GM18867 (cell line): ENCODE data around the gene FOLR1.

Experiments
- ATAC-seq: cut with Tn5 transposase; IDR thresholded peaks from one replicate; pipeline ENCODE4 v1.9.1; 2021; ENCODE audit warnings: mild to moderate bottlenecking, moderate library complexity; ENCODE audit not compliant: unreplicated experiment

Gene FOLR1

GRCh38 chr11:72233773-72234513, 42.0 kb downstream of the FOLR1 start:
- ATAC-seq = no peak

GRCh38 chr11:72234514-72234830, 42.5 kb downstream of the FOLR1 start:
- ATAC-seq = no peak

- no peak for ATAC-seq
Measured at GRCh38 chr11:72234920-72235319, 43.0 kb downstream of the FOLR1 start.

GRCh38 chr11:72235351-72236057, 43.6 kb downstream of the FOLR1 start:
- ATAC-seq = no peak

DNA sequence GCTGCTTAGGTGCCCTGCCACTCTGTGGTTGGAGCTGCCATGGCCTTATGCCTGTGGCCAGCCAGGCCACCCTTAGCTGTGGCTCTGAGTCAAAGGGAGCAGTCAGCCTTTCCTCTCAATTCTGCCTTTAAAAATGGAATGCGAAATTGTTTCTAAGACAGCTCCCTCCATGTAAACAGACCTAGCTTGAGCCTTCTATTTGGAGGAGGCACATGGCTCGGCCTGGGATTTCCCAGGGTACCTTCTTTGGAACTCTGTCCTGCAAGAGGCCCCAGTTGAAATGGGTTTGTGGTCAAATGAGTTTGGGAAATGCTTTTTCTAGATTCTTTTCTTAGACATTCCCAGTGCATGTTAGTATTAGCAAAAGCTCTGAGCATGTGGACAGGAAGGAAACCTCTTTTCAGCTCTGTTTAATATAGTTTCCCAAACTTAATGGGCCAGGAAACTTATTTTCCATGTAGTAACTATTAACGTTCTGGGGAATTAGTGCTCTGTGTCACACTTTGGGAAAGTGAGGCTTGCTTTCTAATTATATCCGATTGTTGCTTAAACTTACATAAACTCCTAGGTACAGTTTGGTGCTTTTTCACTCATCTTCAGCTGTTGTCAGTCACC, 44.2 kb downstream of the FOLR1 start:
- no peak for ATAC-seq

DNA sequence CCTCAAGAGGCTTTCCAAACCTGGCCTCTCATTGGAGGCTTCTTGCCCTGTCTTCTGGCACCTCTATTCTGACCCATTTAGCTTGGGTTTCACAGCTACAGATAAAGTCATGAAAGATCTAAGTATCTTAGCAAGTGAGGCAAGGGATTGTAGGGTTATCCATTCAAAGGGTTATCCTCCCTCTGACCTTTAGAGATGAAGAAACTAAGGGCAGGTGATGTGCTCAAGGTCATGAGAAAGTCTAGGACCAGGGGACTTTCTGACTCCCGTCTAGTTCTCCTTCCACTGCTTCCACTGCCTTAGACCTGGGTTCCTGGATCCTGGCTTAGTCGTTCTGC, 44.8 kb downstream of the FOLR1 start:
- ATAC-seq = no peak

DNA sequence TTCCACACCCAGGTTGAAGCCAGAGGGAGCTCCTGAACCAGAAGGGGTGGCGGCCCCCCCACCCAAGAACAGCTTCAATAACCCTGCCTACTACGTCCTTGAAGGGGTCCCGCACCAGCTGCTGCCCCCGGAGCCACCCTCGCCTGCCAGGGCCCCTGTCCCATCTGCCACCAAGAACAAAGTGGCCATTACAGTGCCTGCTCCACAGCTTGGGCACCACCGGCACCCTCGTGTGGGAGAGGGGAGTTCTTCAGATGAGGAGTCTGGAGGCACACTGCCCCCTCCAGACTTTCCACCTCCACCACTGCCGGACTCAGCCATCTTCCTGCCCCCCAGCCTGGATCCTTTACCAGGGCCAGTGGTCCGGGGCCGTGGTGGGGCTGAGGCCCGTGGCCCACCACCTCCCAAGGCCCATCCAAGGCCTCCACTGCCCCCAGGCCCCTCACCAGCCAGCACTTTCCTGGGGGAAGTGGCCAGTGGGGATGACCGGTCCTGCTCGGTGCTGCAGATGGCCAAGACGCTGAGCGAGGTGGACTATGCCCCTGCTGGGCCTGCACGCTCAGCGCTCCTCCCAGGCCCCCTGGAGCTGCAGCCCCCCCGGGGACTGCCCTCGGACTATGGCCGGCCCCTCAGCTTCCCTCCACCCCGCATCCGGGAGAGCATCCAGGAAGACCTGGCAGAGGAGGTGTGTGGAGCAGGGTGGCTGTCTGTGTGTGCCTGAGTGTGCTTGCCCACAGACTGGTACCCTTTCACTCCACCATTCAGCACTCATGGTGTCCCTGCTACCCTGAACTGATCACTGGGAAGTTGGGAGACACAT, 45.4 kb downstream of the FOLR1 start:
- no peak for ATAC-seq

GRCh38 chr11:72238040-72238450, 46.1 kb downstream of the FOLR1 start:
- no peak for ATAC-seq

DNA sequence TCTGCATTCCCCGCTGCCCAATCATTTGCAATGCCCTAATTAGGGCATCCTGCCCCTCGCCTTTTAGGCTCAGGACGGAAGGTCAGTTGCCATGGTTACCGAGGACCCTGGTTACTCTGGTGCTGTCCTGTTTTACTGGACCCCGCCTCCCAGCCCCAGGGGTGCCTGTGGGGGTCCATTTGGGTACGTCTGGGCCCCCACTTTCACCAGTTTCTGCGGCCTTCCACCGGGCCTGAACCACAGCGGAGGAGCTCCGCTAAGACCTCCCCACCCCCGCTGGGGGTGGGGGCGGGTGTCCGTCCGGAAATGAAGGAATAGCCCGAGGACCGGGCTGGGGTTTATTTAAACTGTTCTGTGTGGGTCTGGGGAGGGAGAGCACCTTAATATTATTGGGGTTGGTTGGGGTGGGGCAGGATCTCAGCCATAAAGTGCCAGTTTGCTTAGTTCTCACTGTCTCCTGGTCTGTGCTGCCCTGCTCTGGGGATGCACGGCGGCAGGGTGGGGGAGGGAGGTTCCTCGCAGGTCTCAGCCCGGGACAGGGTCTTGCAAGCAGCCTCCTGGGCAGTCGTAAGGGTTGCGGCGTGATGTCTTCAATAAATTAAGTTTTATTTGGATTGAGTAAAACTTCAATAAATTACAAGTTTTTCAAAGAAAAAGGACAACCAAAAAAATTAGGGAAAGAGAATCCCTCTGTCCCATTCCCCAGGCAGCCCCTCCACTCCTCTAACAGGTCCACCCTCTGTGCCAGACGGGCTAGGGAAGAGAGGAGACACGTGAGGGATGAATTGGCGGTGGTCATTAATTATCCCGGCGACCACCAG, 46.8 kb downstream of the FOLR1 start:
- ATAC-seq = no peak

GRCh38 chr11:72239313-72239848, 47.4 kb downstream of the FOLR1 start:
- no peak for ATAC-seq

GRCh38 chr11:72239849-72240460, 48.0 kb downstream of the FOLR1 start:
- no peak for ATAC-seq

DNA sequence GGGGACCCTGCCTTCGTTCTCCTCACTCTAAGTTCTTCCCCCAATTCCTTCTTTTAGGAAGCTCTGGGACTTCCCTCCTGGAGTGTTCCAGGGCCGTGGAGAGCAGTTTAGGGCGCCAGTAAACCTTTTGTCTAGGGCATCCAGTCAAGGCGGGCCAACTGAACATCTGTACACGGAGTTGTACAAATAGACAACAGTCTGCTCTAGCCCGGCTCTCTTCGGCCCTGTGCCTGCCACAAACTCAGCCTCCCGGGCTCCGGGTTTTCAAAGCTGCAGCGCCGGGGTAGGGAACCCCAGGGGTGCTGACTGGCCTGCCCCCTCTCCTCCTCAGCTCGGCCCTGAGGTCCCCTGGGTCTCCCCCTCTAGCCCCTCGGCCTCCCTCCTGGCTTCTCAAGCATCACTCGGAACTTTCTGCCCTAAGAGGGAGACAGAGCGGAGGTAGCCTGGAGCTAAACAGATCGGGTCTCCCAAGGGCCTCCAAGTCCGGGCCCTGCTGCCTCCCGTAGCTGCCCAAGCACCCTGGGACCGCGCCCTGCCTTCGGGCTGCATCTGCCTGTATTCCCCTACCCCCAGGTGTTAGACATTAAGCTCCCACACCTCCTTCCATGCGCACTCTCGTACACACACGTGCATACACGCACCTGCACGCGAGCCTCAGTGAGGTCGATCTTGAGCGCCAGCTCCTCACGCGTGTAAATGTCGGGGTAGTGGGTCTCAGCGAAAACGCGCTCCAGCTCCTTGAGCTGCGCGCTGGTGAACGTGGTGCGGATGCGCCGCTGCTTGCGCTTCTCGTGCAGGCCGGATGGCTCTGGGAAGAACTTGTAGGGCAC, 48.7 kb downstream of the FOLR1 start:
- no peak for ATAC-seq

GRCh38 chr11:72241291-72241781, 49.4 kb downstream of the FOLR1 start:
- ATAC-seq = no peak

GRCh38 chr11:72242141-72242540, 50.2 kb downstream of the FOLR1 start:
- no peak for ATAC-seq

DNA sequence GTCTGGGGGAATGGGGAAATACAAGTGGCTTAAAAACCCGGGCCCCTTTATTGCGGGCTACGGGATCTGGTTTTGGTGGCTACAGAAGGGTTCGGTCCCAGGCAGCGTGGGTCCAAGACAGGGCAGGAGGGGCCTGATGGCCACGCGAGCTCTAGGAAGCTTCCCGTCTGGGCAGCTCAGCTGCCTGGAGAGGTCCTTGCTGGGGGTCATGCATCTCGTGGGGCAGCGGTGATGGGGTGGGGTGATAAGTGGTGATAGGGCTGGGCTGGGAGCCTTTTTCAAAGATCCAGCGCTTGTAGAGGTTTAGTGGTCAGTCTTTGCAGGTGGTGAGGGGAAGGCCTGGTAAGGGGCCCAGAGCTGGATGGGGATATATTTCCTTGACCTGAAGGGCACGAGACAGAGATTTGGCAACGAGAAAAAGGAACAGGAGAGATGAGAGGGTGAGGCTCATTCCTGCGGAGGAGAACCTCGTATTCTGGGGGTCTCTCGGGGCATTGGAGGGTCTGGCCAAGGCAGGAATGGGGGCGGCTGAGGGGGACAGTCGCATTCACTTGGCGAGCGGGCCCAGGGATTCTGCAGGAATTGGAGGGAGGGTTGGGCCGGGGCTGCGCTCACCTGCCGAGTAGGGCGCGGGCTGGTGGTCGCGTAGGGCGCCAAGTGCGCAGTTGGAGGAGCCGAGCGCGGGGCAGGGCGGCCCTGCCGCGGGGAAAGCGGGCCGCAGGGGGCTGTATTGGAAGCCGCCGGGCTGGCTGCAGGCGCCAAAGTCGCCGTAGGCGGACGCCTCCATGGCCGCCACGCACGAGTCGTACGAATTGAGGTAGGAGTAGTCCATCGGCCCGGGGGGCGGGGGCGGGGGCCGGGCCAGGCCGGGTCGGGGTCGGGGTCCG, 51.5 kb downstream of the FOLR1 start:
- ATAC-seq = no peak

GRCh38 chr11:72244060-72244360, 52.1 kb downstream of the FOLR1 start, which contains the start of gene PHOX2A:
TSS of gene PHOX2A (minus strand) at chr11:72244176. CDS start at chr11:72244004, 172 bp downstream.
- ATAC-seq = no peak

DNA sequence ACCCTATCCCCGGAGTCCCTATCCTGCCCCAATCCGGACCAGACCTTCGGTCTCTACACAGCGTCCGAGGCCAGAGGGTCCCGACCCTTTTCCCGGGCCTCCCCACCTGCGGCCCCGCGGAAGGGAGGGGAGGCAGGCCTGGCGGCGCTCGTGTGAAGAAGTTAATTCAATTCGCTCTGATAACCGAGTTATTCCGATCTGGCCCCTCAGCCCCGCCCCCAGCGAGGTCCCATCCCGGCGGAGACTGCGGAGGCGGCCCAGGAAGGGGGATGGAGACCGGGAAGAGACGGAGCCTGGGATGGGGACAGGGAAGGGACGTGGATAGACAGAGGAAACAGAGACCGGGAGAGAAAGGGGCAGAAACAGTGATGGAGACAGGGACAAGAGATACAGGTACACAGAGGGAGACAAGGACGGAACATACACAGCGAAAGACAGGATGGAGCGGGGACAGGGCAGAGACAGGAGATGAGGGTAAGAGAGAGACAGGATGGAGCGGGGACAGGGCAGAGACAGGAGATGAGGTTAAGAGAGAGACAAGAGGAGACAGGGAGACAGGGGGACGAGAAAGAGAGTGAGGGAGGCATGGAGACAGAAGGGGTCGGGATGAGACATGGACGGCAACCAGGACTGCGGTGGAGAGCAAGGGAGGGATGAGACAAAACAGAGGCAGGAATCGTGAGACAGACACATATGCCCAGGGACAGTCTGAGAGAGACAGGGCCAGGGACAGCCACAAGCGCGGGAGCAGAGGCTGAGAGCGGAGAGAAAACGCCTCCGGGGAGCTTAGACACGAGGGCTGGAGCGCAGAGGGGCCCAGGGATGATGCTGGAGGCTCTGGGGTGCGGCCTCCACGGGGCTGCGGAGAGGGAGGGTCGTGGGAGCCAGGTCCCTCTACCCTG, 52.7 kb downstream of the FOLR1 start:
- ATAC-seq = no peak
